Measurements from ENCODE around the gene BPTF.
"Not testable (repeated sequence)": the region's sequence is repeated elsewhere in the genome, so short reads cannot be mapped to it uniquely, and the experiment has no call there.

Gene BPTF

GRCh38 chr17:68021963-68022362 is 196.7 kb downstream of the BPTF start:
- no peak for DNase-seq
- in situ Hi-C loops (cut with HindIII; ENCODE audit: low pct_ligation_motif_present, low pct_unique_long_range_greater_than_20kb, low sequenced_read_pairs): no loop called here

- DNase-seq; in situ Hi-C loops (cut with HindIII; ENCODE audit: low pct_ligation_motif_present, low pct_unique_long_range_greater_than_20kb, low sequenced_read_pairs): not testable (repeated sequence)
Measured at GRCh38 chr17:68022547-68022946, 197.2 kb downstream of the BPTF start.

- in situ Hi-C loops (cut with HindIII; ENCODE audit: low pct_ligation_motif_present, low pct_unique_long_range_greater_than_20kb, low sequenced_read_pairs): no loop called here
- no peak for DNase-seq
Measured at GRCh38 chr17:68029512-68030215, 204.4 kb downstream of the BPTF start.

Data from ACHN (cell line).